IPS DF 6.9 (cell line): ENCODE measurements around the gene P2RX2.

Experiments used
- DNase-seq: peaks from one replicate; pipeline ENCODE4 v3.0.0-alpha.2; 2013; ENCODE audit warnings: low read depth, low spot score
- H3K27ac ChIP-seq: one replicate; pipeline ENCODE4 v1.5.1; 2013; ENCODE audit warnings: low read length, control low read depth
- H3K27me3 ChIP-seq: 2 replicates; pipeline ENCODE4 v1.6.1; 2013; ENCODE audit warnings: mild to moderate bottlenecking, low read length; ENCODE audit not compliant: control insufficient read depth, insufficient read depth
- H3K36me3 ChIP-seq: 2 replicates; pipeline ENCODE4 v1.6.1; 2013; ENCODE audit warnings: low read length; ENCODE audit not compliant: control insufficient read depth, insufficient read depth
- H3K4me1 ChIP-seq: 2 replicates; pipeline ENCODE4 v1.6.1; 2013; ENCODE audit warnings: low read length; ENCODE audit not compliant: control insufficient read depth, insufficient read depth
- H3K4me3 ChIP-seq: 2 replicates; pipeline ENCODE4 v1.5.1; 2013; ENCODE audit warnings: mild to moderate bottlenecking, low read length
- H3K9me3 ChIP-seq: 2 replicates; pipeline ENCODE4 v1.6.1; 2013; ENCODE audit warnings: low read length, inconsistent platforms; ENCODE audit not compliant: control insufficient read depth, insufficient read depth
- WGBS: extraction: QIAGEN DNeasy Blood & Tissue Kit; methylation state at CpG from one replicate; pipeline ENCODE4 v1.1.7; 2013; ENCODE audit warnings: mixed read lengths, missing lambda C conversion rate; ENCODE audit not compliant: insufficient read length, insufficient coverage; 5-methylcytosine and 5-hydroxymethylcytosine counted together

Gene P2RX2

GRCh38 chr12:132620113-132620898 is 1.7 kb downstream of the P2RX2 start:
- peaks cover 13% of the 10 kb centered on the region for H3K36me3 ChIP-seq
- peaks cover 21% of the 10 kb centered on the region for H3K27me3 ChIP-seq
- DNase-seq, result no peak
- H3K27ac ChIP-seq, result no peak overlapping the region
- H3K9me3 ChIP-seq, result no peaks in the 10 kb centered on the region
- WGBS, result no CpG with 5 or more reads among the region's 29 CpGs
- H3K4me3 ChIP-seq, result no peak overlapping the region
- no peaks in the 10 kb centered on the region for H3K4me1 ChIP-seq

DNA sequence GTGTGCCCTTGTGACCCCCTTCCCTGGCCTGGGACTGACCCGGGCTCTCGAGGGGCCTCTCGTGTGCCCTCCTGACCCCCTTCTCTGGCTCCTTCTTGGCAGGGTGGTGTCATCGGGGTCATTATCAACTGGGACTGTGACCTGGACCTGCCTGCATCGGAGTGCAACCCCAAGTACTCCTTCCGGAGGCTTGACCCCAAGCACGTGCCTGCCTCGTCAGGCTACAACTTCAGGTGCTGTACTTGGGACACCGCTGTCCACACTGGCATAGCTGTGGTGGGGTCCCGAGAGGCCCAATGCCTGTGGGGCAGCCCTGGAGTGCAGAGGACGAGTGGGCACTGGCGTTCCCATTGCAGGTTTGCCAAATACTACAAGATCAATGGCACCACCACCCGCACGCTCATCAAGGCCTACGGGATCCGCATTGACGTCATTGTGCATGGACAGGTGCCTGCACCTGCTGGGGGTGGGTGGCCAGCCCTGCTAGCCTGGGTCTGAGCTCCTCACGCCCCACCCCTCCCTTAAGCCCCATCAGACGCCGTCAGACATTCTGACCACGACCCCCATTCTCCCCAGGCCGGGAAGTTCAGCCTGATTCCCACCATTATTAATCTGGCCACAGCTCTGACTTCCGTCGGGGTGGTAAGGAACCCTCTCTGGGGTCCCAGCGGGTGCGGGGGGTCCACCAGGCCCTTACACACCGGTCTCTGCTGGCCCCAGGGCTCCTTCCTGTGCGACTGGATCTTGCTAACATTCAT is 2.5 kb downstream of the P2RX2 start:
- no CpG with 5 or more reads among the region's 28 CpGs for WGBS
- H3K4me3 ChIP-seq, result no peak overlapping the region
- no peak for DNase-seq
- no peaks in the 10 kb centered on the region for H3K4me1 ChIP-seq
- H3K27me3 ChIP-seq, result peaks cover 13% of the 10 kb centered on the region
- no peak overlapping the region for H3K27ac ChIP-seq
- peaks cover 20% of the 10 kb centered on the region for H3K36me3 ChIP-seq
- H3K9me3 ChIP-seq, result no peaks in the 10 kb centered on the region

GRCh38 chr12:132621657-132622435 is 3.3 kb downstream of the P2RX2 start:
- Histone ChIP-seq H3K9me3 (no peaks in the 10 kb centered on the region), H3K4me3 (no peak overlapping the region), H3K27me3 (peaks cover 11% of the 10 kb centered on the region), H3K27ac (no peak overlapping the region), H3K36me3 (peaks cover 22% of the 10 kb centered on the region), H3K4me1 (no peaks in the 10 kb centered on the region)
- no CpG with 5 or more reads among the region's 21 CpGs for WGBS
- DNase-seq, result no peak

DNA sequence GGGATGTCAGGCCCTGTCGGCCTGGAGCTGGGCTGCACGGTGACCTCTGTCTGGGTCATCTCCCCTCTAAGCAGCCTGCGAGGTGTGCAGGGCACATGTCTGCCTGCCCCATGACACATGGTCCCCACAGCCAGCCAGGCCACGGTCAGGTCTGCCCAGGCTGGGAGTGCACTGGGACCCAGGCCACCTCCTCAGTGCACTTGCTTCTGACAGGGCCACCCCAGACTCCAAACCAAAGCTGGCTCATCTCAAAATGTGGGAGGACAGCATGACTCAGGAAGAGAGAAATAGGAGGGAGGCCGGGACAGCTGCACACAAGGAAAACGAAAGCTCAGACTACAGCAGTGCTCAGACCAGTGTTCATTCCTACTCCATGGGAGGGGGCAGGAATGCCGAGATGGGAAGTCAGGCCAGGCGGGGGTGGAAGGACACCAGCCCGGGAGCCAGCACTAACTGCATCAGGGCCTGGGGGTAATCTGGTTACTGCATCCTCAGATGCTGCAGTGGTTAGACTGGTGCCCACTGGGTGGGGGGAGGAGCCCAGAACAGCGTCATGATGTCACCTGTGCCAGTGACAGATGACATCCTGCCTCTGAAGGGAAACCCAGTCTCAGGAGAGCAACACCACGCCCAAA is 4.0 kb downstream of the P2RX2 start:
- H3K4me1 ChIP-seq, result no peaks in the 10 kb centered on the region
- no CpG with 5 or more reads among the region's 11 CpGs for WGBS
- DNase-seq, result no peak

GRCh38 chr12:132623072-132623869 is 4.7 kb downstream of the P2RX2 start:
- Histone ChIP-seq H3K36me3 (peaks cover 22% of the 10 kb centered on the region), H3K27me3 (no peaks in the 10 kb centered on the region), H3K4me3 (no peak overlapping the region), H3K9me3 (no peaks in the 10 kb centered on the region), H3K27ac (no peak overlapping the region), H3K4me1 (no peaks in the 10 kb centered on the region)
- DNase-seq, result no peak
- WGBS, result no CpG with 5 or more reads among the region's 25 CpGs

More for the DNA sequence above, 4.0 kb downstream of the P2RX2 start:
- Histone ChIP-seq H3K27me3 (peaks cover 4% of the 10 kb centered on the region), H3K36me3 (peaks cover 22% of the 10 kb centered on the region), H3K9me3 (no peaks in the 10 kb centered on the region), H3K27ac (no peak overlapping the region), H3K4me3 (no peak overlapping the region)

GRCh38 chr12:132624186-132624855 is 5.7 kb downstream of the P2RX2 start:
- H3K36me3 ChIP-seq, result peaks cover 24% of the 10 kb centered on the region
- no peak for DNase-seq
- no CpG with 5 or more reads among the region's 22 CpGs for WGBS
- H3K27ac ChIP-seq, result no peak overlapping the region
- no peak overlapping the region; the same call in 1 of the 2 replicates for H3K4me3 ChIP-seq
- H3K4me1 ChIP-seq, result no peaks in the 10 kb centered on the region
- no peaks in the 10 kb centered on the region for H3K27me3 ChIP-seq
- no peaks in the 10 kb centered on the region for H3K9me3 ChIP-seq

- Histone ChIP-seq H3K27ac (no peak overlapping the region), H3K4me1 (no peaks in the 10 kb centered on the region), H3K27me3 (no peaks in the 10 kb centered on the region), H3K9me3 (no peaks in the 10 kb centered on the region), H3K36me3 (peaks cover 29% of the 10 kb centered on the region), H3K4me3 (no peak overlapping the region)
- DNase-seq, result no peak
- no CpG with 5 or more reads among the region's 32 CpGs for WGBS
These were observed 6.5 kb downstream of the P2RX2 start for GRCh38 chr12:132624910-132625630.

- no peak for DNase-seq
- Histone ChIP-seq H3K9me3 (no peaks in the 10 kb centered on the region), H3K27ac (no peak overlapping the region), H3K4me1 (no peaks in the 10 kb centered on the region), H3K27me3 (no peaks in the 10 kb centered on the region), H3K4me3 (no peak overlapping the region), H3K36me3 (peaks cover 29% of the 10 kb centered on the region)
- no CpG with 5 or more reads among the region's 24 CpGs for WGBS
These were observed 7.3 kb downstream of the P2RX2 start for GRCh38 chr12:132625731-132626430.
